WTC11 (cell line): Measurements from ENCODE around the gene MYOM1.

ENCODE experiments used
- FOXK1 ChIP-seq: sonication (generic); formaldehyde crosslinking; IDR thresholded peaks from 2 replicates; pipeline ENCODE4 v1.8.0; 2022; ENCODE audit warnings: mild to moderate bottlenecking, moderate library complexity, missing genetic modification reagents
- JUN ChIP-seq: sonication (generic); formaldehyde crosslinking; IDR thresholded peaks from 2 replicates; pipeline ENCODE4 v1.8.0; 2023; ENCODE audit warnings: mild to moderate bottlenecking, missing genetic modification reagents
- NFE2L1 ChIP-seq: sonication (generic); formaldehyde crosslinking; IDR thresholded peaks from 2 replicates; pipeline ENCODE4 v1.8.1; 2023; ENCODE audit warnings: missing genetic modification reagents
- TP53 ChIP-seq: sonication (generic); formaldehyde crosslinking; IDR thresholded peaks from 2 replicates; pipeline ENCODE4 v1.8.1; 2023; ENCODE audit warnings: mild to moderate bottlenecking, missing genetic modification reagents
- ZNF232 ChIP-seq: sonication (generic); formaldehyde crosslinking; IDR thresholded peaks from 2 replicates; pipeline ENCODE4 v1.8.0; 2022; ENCODE audit warnings: mild to moderate bottlenecking, missing genetic modification reagents
- TF ChIP-seq, protein P1 (sequence below): sonication (generic); formaldehyde crosslinking; IDR thresholded peaks from 2 replicates; pipeline ENCODE4 v1.8.1; 2023; ENCODE audit warnings: mild to moderate bottlenecking, missing genetic modification reagents, moderate library complexity
- TF ChIP-seq, protein P2 (sequence below): sonication (generic); formaldehyde crosslinking; IDR thresholded peaks from 2 replicates; pipeline ENCODE4 v1.8.1; 2022; ENCODE audit warnings: low read depth, missing genetic modification reagents, borderline replicate concordance
- TF ChIP-seq, protein P3 (sequence below): fragments of 200-600 bp; IDR thresholded peaks from 2 replicates; pipeline ENCODE4 v1.8.0; 2022; ENCODE audit warnings: antibody characterized with exemption

DNA sequence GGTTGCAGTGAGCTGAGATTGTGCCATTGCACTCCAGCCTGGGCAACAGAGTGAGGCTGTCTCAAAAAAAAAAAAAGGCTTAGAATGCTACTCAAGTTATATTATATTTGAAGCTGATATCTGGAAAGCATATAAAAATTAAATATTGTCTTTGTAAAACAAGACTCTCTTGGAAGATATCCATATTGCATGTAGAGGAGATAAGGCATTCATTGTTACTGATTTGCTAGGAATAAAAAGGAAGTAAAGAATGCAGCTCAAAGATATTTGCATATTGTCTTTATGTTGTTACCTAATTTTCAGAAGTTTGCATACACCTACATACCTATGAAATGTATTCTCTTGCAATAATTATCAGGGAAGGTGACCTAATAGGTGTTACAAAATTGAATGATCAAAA lies 79.4 kb downstream of the MYOM1 start:
- TF ChIP-seq, protein P1, sequence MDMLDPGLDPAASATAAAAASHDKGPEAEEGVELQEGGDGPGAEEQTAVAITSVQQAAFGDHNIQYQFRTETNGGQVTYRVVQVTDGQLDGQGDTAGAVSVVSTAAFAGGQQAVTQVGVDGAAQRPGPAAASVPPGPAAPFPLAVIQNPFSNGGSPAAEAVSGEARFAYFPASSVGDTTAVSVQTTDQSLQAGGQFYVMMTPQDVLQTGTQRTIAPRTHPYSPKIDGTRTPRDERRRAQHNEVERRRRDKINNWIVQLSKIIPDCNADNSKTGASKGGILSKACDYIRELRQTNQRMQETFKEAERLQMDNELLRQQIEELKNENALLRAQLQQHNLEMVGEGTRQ (CRISPR knock-in tag), result no peak
- TF ChIP-seq TP53 (no peak), JUN (CRISPR knock-in tag) (no peak), NFE2L1 (CRISPR knock-in tag) (no peak), ZNF232 (CRISPR knock-in tag) (no peak), FOXK1 (no peak)
- TF ChIP-seq, protein P2, sequence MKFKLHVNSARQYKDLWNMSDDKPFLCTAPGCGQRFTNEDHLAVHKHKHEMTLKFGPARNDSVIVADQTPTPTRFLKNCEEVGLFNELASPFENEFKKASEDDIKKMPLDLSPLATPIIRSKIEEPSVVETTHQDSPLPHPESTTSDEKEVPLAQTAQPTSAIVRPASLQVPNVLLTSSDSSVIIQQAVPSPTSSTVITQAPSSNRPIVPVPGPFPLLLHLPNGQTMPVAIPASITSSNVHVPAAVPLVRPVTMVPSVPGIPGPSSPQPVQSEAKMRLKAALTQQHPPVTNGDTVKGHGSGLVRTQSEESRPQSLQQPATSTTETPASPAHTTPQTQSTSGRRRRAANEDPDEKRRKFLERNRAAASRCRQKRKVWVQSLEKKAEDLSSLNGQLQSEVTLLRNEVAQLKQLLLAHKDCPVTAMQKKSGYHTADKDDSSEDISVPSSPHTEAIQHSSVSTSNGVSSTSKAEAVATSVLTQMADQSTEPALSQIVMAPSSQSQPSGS (CRISPR knock-in tag), result no peak
- TF ChIP-seq, protein P3, sequence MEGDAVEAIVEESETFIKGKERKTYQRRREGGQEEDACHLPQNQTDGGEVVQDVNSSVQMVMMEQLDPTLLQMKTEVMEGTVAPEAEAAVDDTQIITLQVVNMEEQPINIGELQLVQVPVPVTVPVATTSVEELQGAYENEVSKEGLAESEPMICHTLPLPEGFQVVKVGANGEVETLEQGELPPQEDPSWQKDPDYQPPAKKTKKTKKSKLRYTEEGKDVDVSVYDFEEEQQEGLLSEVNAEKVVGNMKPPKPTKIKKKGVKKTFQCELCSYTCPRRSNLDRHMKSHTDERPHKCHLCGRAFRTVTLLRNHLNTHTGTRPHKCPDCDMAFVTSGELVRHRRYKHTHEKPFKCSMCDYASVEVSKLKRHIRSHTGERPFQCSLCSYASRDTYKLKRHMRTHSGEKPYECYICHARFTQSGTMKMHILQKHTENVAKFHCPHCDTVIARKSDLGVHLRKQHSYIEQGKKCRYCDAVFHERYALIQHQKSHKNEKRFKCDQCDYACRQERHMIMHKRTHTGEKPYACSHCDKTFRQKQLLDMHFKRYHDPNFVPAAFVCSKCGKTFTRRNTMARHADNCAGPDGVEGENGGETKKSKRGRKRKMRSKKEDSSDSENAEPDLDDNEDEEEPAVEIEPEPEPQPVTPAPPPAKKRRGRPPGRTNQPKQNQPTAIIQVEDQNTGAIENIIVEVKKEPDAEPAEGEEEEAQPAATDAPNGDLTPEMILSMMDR, result no peak
